ENCODE results near the gene TLR2.

The TLR2 gene

DNA sequence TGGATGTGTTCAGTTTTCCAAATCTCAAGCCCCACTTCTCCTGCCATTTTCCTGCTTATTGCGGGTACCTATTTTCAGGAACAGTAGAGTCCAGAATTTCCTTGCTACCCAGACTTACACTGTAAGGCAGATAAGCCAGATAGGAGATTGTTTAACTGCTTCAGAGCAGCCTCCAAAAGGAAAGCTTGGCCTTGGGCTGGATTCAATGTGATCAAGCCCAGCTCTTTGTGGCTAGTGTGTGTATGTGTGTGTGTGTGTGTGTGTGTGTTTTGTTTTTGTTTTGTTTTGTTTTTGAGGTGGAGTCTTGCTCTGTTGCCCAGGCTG is 41.7 kb downstream of the TLR2 start:
- H3K27ac ChIP-seq (ENCODE audit: low read depth, low read length, poor library complexity, severe bottlenecking): no peak overlapping the region
- H3K9me3 ChIP-seq (ENCODE audit: low read length): no peaks in the 10 kb centered on the region
- no peak overlapping the region for H3K4me2 ChIP-seq (ENCODE audit: low read length)

DNA sequence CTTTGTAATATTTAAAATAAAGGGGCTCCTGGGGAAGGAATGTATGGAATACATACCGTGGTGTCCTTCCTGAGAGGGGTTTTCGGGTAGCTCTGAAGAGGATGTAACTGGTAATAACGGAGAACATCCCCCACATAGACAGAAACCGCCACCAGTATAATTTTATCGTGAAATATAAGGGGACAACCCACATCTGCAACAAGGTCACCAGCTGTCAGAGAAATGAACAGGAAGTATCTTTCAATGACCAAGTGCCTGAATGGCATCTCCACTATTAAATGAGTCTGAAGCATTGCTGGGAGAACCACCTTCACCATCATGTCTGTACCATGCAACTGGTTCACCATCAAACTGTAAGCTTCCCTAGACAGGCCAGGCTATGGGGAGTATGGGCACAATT is 44.1 kb downstream of the TLR2 start:
- Histone ChIP-seq H3K27me3 (ENCODE audit: insufficient read depth, low read length) (no peaks in the 10 kb centered on the region), H3K4me1 (ENCODE audit: insufficient read depth, low read length, severe bottlenecking) (no peaks in the 10 kb centered on the region), H3F3A (ENCODE audit: insufficient read depth, low read length) (no peaks in the 10 kb centered on the region), H3K9ac (ENCODE audit: low read length) (no peak overlapping the region), H4K20me1 (ENCODE audit: insufficient read depth, low read length) (no peaks in the 10 kb centered on the region), H3K4me2 (ENCODE audit: low read length) (no peak overlapping the region), H3K9me3 (ENCODE audit: low read length) (no peaks in the 10 kb centered on the region), H2AFZ (ENCODE audit: low read length) (no peak overlapping the region), H3K27ac (ENCODE audit: low read depth, low read length, poor library complexity, severe bottlenecking) (no peak overlapping the region), H3K9me2 (ENCODE audit: low read depth, low read length) (no peaks in the 10 kb centered on the region), H3K36me3 (ENCODE audit: insufficient read depth, low read length) (no peaks in the 10 kb centered on the region), H3K4me3 (ENCODE audit: low read depth, low read length, poor library complexity, severe bottlenecking) (no peak overlapping the region), H3K79me2 (ENCODE audit: insufficient read depth, low read length) (no peaks in the 10 kb centered on the region)
- no peak for TF ChIP-seq EZH2 (IDR thresholded peaks at IDR 0.05; ENCODE audit: borderline replicate concordance, low read length)
- TF ChIP-seq, protein P1, sequence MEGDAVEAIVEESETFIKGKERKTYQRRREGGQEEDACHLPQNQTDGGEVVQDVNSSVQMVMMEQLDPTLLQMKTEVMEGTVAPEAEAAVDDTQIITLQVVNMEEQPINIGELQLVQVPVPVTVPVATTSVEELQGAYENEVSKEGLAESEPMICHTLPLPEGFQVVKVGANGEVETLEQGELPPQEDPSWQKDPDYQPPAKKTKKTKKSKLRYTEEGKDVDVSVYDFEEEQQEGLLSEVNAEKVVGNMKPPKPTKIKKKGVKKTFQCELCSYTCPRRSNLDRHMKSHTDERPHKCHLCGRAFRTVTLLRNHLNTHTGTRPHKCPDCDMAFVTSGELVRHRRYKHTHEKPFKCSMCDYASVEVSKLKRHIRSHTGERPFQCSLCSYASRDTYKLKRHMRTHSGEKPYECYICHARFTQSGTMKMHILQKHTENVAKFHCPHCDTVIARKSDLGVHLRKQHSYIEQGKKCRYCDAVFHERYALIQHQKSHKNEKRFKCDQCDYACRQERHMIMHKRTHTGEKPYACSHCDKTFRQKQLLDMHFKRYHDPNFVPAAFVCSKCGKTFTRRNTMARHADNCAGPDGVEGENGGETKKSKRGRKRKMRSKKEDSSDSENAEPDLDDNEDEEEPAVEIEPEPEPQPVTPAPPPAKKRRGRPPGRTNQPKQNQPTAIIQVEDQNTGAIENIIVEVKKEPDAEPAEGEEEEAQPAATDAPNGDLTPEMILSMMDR (IDR thresholded peaks at IDR 0.05; ENCODE audit: low read length): no peak

More for the DNA sequence above, 41.7 kb downstream of the TLR2 start:
- Histone ChIP-seq H3K4me1 (ENCODE audit: insufficient read depth, low read length, severe bottlenecking) (no peaks in the 10 kb centered on the region), H3K9me2 (ENCODE audit: low read depth, low read length) (no peaks in the 10 kb centered on the region), H4K20me1 (ENCODE audit: insufficient read depth, low read length) (no peaks in the 10 kb centered on the region), H3K9ac (ENCODE audit: low read length) (no peak overlapping the region), H2AFZ (ENCODE audit: low read length) (no peak overlapping the region), H3F3A (ENCODE audit: insufficient read depth, low read length) (no peaks in the 10 kb centered on the region), H3K27me3 (ENCODE audit: insufficient read depth, low read length) (no peaks in the 10 kb centered on the region), H3K4me3 (ENCODE audit: low read depth, low read length, poor library complexity, severe bottlenecking) (no peak overlapping the region), H3K79me2 (ENCODE audit: insufficient read depth, low read length) (no peaks in the 10 kb centered on the region), H3K36me3 (ENCODE audit: insufficient read depth, low read length) (no peaks in the 10 kb centered on the region)
- TF ChIP-seq, protein P1 (IDR thresholded peaks at IDR 0.05; ENCODE audit: low read length): no peak
- TF ChIP-seq EZH2 (IDR thresholded peaks at IDR 0.05; ENCODE audit: borderline replicate concordance, low read length): no peak

DNA sequence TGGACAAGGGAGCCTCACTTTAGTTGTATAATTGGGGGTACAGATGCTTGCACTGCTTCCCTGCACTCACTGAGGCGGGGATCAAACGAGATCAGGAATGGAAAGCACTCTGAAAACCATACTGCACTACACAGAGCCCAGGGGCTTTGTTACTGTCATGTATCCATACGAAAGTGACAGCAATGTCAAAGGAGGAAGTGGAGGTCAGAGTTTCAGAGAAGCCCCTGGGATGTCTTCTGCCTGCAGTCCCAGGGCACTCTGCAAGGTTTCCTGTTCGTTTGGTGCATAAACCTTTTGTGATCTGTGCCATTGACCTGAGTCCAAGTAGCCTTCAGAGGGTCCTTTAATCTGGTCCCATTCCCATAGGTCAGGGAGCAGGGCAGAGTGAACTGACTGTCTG is 44.6 kb downstream of the TLR2 start:
- no peaks in the 10 kb centered on the region for H3K36me3 ChIP-seq (ENCODE audit: insufficient read depth, low read length)
- H2AFZ ChIP-seq (ENCODE audit: low read length): no peak overlapping the region
- H3K9me2 ChIP-seq (ENCODE audit: low read depth, low read length): no peaks in the 10 kb centered on the region
- H3K9ac ChIP-seq (ENCODE audit: low read length): no peak overlapping the region
- no peak overlapping the region for H3K27ac ChIP-seq (ENCODE audit: low read depth, low read length, poor library complexity, severe bottlenecking)
- no peaks in the 10 kb centered on the region for H3F3A ChIP-seq (ENCODE audit: insufficient read depth, low read length)
- H3K79me2 ChIP-seq (ENCODE audit: insufficient read depth, low read length): no peaks in the 10 kb centered on the region
- H3K4me2 ChIP-seq (ENCODE audit: low read length): no peak overlapping the region
- no peaks in the 10 kb centered on the region for H3K27me3 ChIP-seq (ENCODE audit: insufficient read depth, low read length)
- H3K4me1 ChIP-seq (ENCODE audit: insufficient read depth, low read length, severe bottlenecking): no peaks in the 10 kb centered on the region
- no peak overlapping the region for H3K4me3 ChIP-seq (ENCODE audit: low read depth, low read length, poor library complexity, severe bottlenecking)
- no peaks in the 10 kb centered on the region for H3K9me3 ChIP-seq (ENCODE audit: low read length)
- no peaks in the 10 kb centered on the region for H4K20me1 ChIP-seq (ENCODE audit: insufficient read depth, low read length)
- TF ChIP-seq EZH2 (IDR thresholded peaks at IDR 0.05; ENCODE audit: borderline replicate concordance, low read length): no peak
- TF ChIP-seq, protein P1 (IDR thresholded peaks at IDR 0.05; ENCODE audit: low read length): no peak
